ENCODE data around the gene ABHD17C. TPM values are rescaled to one million over a fixed set of nuclear protein-coding genes. Genes with fewer than 3 reads are reported as not detected.

ABHD17C gene
- total and polyA plus RNA-seq, 2 of the 8 experiments (the other 6 are each of a cell fraction or from before 2014, with no cell fraction given), result 20.2 to 29.8 TPM

DNA sequence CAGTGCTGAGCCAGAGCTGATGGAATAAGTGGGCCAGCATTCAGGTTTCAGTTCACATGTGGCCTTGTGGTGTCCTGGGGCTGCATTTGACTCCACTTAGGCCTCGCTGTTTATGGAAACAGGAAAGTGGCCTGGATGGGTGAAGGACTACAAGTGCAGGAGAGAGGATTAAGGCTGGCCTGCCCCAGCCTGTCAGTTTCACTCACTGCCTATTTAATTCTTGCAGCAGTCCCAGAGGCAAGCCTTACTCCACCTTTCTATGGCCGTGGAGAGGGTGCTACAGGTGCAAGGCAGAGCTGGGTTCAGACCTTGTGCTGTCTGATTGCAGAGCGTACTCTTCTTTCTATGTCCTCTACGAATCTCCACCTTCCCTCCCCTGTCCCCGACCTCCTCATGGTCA is 37.7 kb downstream of the ABHD17C start:
- Histone ChIP-seq H2BK12ac (ENCODE audit: low read depth, low read length) (no peak overlapping the region), H4K91ac (replicated peaks; ENCODE audit: insufficient read length, low read length) (no peak overlapping the region), H4K20me1 (replicated peaks in 1 of 2; ENCODE audit: control insufficient read depth in 1 of 2, insufficient read depth in 2 of 2, low read length in 2 of 2) (peaks cover 0 to 1% of the 10 kb centered on the region in 2 experiments), H3K36me3 (ENCODE audit: control insufficient read depth in 2 of 4, insufficient read depth in 4 of 4, low read length in 3 of 4) (no peaks in the 10 kb centered on the region), H3K18ac (ENCODE audit: extremely low read depth, low read length) (no peak overlapping the region), H3K79me2 (ENCODE audit: control insufficient read depth in 1 of 2, insufficient read depth in 2 of 2, low read length in 2 of 2) (peaks cover 0 to 15% of the 10 kb centered on the region in 2 experiments; a peak in 2 of 4 replicates), H2AK5ac (ENCODE audit: low read depth, low read length) (no peak overlapping the region), H3K79me1 (ENCODE audit: low read depth, low read length) (peaks cover 3% of the 10 kb centered on the region), H2BK20ac (ENCODE audit: low read length) (no peak overlapping the region), H3K4ac (replicated peaks; ENCODE audit: insufficient read length, low read depth, low read length) (no peak overlapping the region), H2BK15ac (ENCODE audit: low read length) (no peak overlapping the region), H3K9me3 (ENCODE audit: insufficient read depth in 2 of 2, low read depth in 1 of 2, low read length in 1 of 2) (no peaks in the 10 kb centered on the region), H3K4me3 (ENCODE audit: extremely low read depth in 1 of 4, insufficient read depth in 2 of 4, low read depth in 3 of 4, low read length in 4 of 4) (no peak overlapping the region), H2BK5ac (ENCODE audit: low read depth, low read length) (no peak overlapping the region), H3K9ac (replicated peaks in 1 of 4; ENCODE audit: extremely low read depth in 1 of 4, low read depth in 3 of 4, low read length in 3 of 4) (no peak overlapping the region), H4K8ac (ENCODE audit: extremely low read depth, insufficient read depth, low read length) (no peak overlapping the region), H2BK120ac (replicated peaks; ENCODE audit: low read depth, low read length) (no peak overlapping the region), H4K5ac (ENCODE audit: insufficient read length, low read depth, low read length) (no peak overlapping the region), H3K27ac (ENCODE audit: low read depth, low read length) (no peak overlapping the region), H3K4me1 (replicated peaks in 1 of 4; ENCODE audit: control insufficient read depth in 3 of 4, insufficient read depth in 4 of 4, low read length in 3 of 4) (peaks cover 0 to 6% (median 0%) of the 10 kb centered on the region in 4 experiments; a peak in 2 of 7 replicates), H2AFZ (ENCODE audit: low read length) (no peak overlapping the region), H3K14ac (ENCODE audit: insufficient read length) (no peak overlapping the region), H3K23me2 (ENCODE audit: low read depth, low read length) (no peaks in the 10 kb centered on the region), H3K27me3 (replicated peaks in 1 of 4; ENCODE audit: control insufficient read depth in 3 of 4, extremely low read depth in 1 of 4, insufficient read depth in 3 of 4, low read length in 3 of 4) (no peaks in the 10 kb centered on the region), H3K4me2 (ENCODE audit: insufficient read depth in 1 of 2, low read depth in 2 of 2, low read length in 2 of 2) (no peak overlapping the region), H3K23ac (ENCODE audit: insufficient read length) (no peak overlapping the region), H3K56ac (replicated peaks; ENCODE audit: insufficient read length, low read depth, low read length) (no peak overlapping the region)
- ChIA-PET CTCF (ENCODE audit: partially characterized antibody) (interaction anchor here (1.3 kb wide), 2 partner anchors 37 to 46 kb away, joined by 3 to 4 read pairs; partner anchors contain the start of gene CEMIP), POLR2A (ENCODE audit: partially characterized antibody) (interaction anchor here (0.8 to 1.1 kb wide), 3 partner anchors 10 to 27 kb away, joined by 3 read pairs; no protein-coding TSS in a partner anchor)
- DNase-seq (ENCODE audit: low read depth in 1 of 2, low spot score in 2 of 2) (no peak), FAIRE-seq (no peak)
- 85% methylated on average over 5 of the region's 5 CpGs; no CpG with 5 or more reads in 1 of the 2 experiments for WGBS, 2 experiments (ENCODE audit: extremely low coverage in 1 of 2, insufficient coverage in 1 of 2, insufficient read length in 1 of 2, insufficient replicate concordance in 2 of 2, low coverage in 1 of 2, low lambda C conversion rate in 2 of 2, missing lambda C conversion rate in 1 of 2)
- TF ChIP-seq SAP30 (IDR thresholded peaks at IDR 0.05; ENCODE audit: insufficient read depth, insufficient replicate concordance, low read length) (no peak), SIX5 (IDR thresholded peaks at IDR 0.05; ENCODE audit: low read depth, low read length) (no peak), TAF7 (optimal IDR thresholded peaks at IDR 0.05; ENCODE audit: borderline replicate concordance, low read depth, low read length) (no peak), TBP (IDR thresholded peaks at IDR 0.05; ENCODE audit: low read depth, low read length) (no peak), JUND (IDR thresholded peaks at IDR 0.05; ENCODE audit: low read length) (no peak), TCF12 (IDR thresholded peaks at IDR 0.05; ENCODE audit: low read depth, low read length) (no peak), BCL11A (IDR thresholded peaks at IDR 0.05; ENCODE audit: low read depth in 2 of 2, low read length in 2 of 2) (no peak), EGR1 (IDR thresholded peaks at IDR 0.05; ENCODE audit: borderline replicate concordance, low read depth, low read length) (no peak)
- TF ChIP-seq, protein P1, sequence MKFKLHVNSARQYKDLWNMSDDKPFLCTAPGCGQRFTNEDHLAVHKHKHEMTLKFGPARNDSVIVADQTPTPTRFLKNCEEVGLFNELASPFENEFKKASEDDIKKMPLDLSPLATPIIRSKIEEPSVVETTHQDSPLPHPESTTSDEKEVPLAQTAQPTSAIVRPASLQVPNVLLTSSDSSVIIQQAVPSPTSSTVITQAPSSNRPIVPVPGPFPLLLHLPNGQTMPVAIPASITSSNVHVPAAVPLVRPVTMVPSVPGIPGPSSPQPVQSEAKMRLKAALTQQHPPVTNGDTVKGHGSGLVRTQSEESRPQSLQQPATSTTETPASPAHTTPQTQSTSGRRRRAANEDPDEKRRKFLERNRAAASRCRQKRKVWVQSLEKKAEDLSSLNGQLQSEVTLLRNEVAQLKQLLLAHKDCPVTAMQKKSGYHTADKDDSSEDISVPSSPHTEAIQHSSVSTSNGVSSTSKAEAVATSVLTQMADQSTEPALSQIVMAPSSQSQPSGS (IDR thresholded peaks at IDR 0.05; ENCODE audit: low read length), result no peak

All from H1 (cell line).